ENCODE results near the gene PPP2R5C.

Gene PPP2R5C

GRCh38 chr14:101878822-101879528 is 117.5 kb downstream of the PPP2R5C start:
- peaks cover 10% of the 10 kb centered on the region for H3K4me1 ChIP-seq (ENCODE audit: control insufficient read depth, insufficient read depth, low read length)

GRCh38 chr14:101879529-101880336 is 118.2 kb downstream of the PPP2R5C start:
- CTCF ChIA-PET, result no interaction called here
- peaks cover 0 to 43% of the 10 kb centered on the region in 2 experiments; a peak in 1 of 3 replicates for H3K36me3 ChIP-seq (ENCODE audit: control insufficient read depth in 2 of 2, insufficient read depth in 1 of 2, low read length in 2 of 2)
- TF ChIP-seq BCL11B (tag by site-specific recombination; IDR thresholded peaks at IDR 0.05; ENCODE audit: low read depth) (no peak), ZNF248 (tag by site-specific recombination; IDR thresholded peaks at IDR 0.05) (no peak), ZNF792 (tag by site-specific recombination; IDR thresholded peaks at IDR 0.05) (no peak)
- H3K4me3 ChIP-seq (ENCODE audit: low read depth, low read length), result no peak overlapping the region
- POLR2A ChIA-PET, result no interaction called here
- H3K9me3 ChIP-seq (ENCODE audit: control insufficient read depth, insufficient read depth, low read depth, low read length), result no peaks in the 10 kb centered on the region
- H3K27ac ChIP-seq (ENCODE audit: extremely low read depth, low read depth, low read length), result no peak overlapping the region
- H3K4me1 ChIP-seq (ENCODE audit: control insufficient read depth, insufficient read depth, low read length), result peaks cover 10% of the 10 kb centered on the region

More at GRCh38 chr14:101878822-101879528, 117.5 kb downstream of the PPP2R5C start:
- POLR2A ChIA-PET, result no interaction called here
- TF ChIP-seq GLI4 (tag by site-specific recombination; IDR thresholded peaks at IDR 0.05) (no peak), ZNF24 (tag by site-specific recombination; IDR thresholded peaks at IDR 0.05) (no peak), ZNF585B (tag by site-specific recombination; IDR thresholded peaks at IDR 0.05) (no peak), ZNF398 (tag by site-specific recombination; IDR thresholded peaks at IDR 0.05) (no peak), ZNF404 (tag by site-specific recombination; IDR thresholded peaks at IDR 0.05) (no peak), ZNF449 (tag by site-specific recombination; IDR thresholded peaks at IDR 0.05) (no peak), FEZF1 (tag by site-specific recombination; IDR thresholded peaks at IDR 0.05) (no peak), ZNF23 (tag by site-specific recombination; IDR thresholded peaks at IDR 0.05; ENCODE audit: borderline replicate concordance) (no peak), ZNF394 (tag by site-specific recombination; IDR thresholded peaks at IDR 0.05; ENCODE audit: borderline replicate concordance) (no peak), ZNF335 (tag by site-specific recombination; conservative IDR thresholded peaks at IDR 0.05) (no peak), MZF1 (tag by site-specific recombination; IDR thresholded peaks at IDR 0.05; ENCODE audit: borderline replicate concordance) (no peak), REST (tag by site-specific recombination; IDR thresholded peaks at IDR 0.05) (no peak), ZNF121 (tag by site-specific recombination; IDR thresholded peaks at IDR 0.05) (no peak), ZNF341 (tag by site-specific recombination; IDR thresholded peaks at IDR 0.05; ENCODE audit: low read depth) (no peak)
- H3K4me3 ChIP-seq (ENCODE audit: low read depth, low read length), result no peak overlapping the region
- H3K9me3 ChIP-seq (ENCODE audit: control insufficient read depth, insufficient read depth, low read depth, low read length), result no peaks in the 10 kb centered on the region
- CTCF ChIA-PET, result no interaction called here
- peaks cover 0 to 36% of the 10 kb centered on the region in 2 experiments; a peak in 1 of 3 replicates for H3K36me3 ChIP-seq (ENCODE audit: control insufficient read depth in 2 of 2, insufficient read depth in 1 of 2, low read length in 2 of 2)
- H3K27ac ChIP-seq (ENCODE audit: extremely low read depth, low read depth, low read length), result no peak overlapping the region

Data from HEK293 (cell line).